Calu3 (cell line): Measurements from ENCODE around the gene VWA8. TPM values are rescaled to one million over a fixed set of nuclear protein-coding genes. Genes with fewer than 3 reads are reported as not detected.

Source experiments
- BruUV-seq: library from RNA; stranded (reverse); fragments of 400-500 nt; replicated peaks from 2 replicates; lab custom pipeline; 2021; lab: Mats Ljungman, UMichigan
- CTCF ChIA-PET: fragments of 300-600 bp; sonication (Branson Sonifier 250); formaldehyde crosslinking; loops from one replicate; lab custom pipeline; 2022; ENCODE audit warnings: antibody characterized with exemption; lab: Charles Lee
- DNase-seq: peaks from one replicate; pipeline ENCODE4 v3.0.0; 2022
- H3K27ac Mint-ChIP-seq: one replicate; pipeline ENCODE4 v1.8.0; 2022; ENCODE audit warnings: mixed read lengths; ENCODE audit not compliant: unreplicated experiment
- H3K27me3 Mint-ChIP-seq: one replicate; pipeline ENCODE4 v1.8.0; 2022; ENCODE audit warnings: mixed read lengths; ENCODE audit not compliant: unreplicated experiment
- H3K36me3 Mint-ChIP-seq: one replicate; pipeline ENCODE4 v1.8.0; 2022; ENCODE audit warnings: mild to moderate bottlenecking, moderate library complexity, mixed read lengths; ENCODE audit not compliant: insufficient read depth, unreplicated experiment
- H3K4me1 Mint-ChIP-seq: one replicate; pipeline ENCODE4 v1.8.0; 2022; ENCODE audit warnings: mild to moderate bottlenecking, low read depth, mixed read lengths; ENCODE audit not compliant: unreplicated experiment
- H3K4me3 Mint-ChIP-seq: one replicate; pipeline ENCODE4 v1.8.0; 2022; ENCODE audit warnings: mild to moderate bottlenecking, low read depth, moderate library complexity, mixed read lengths; ENCODE audit not compliant: unreplicated experiment
- H3K9me3 Mint-ChIP-seq: one replicate; pipeline ENCODE4 v1.8.0; 2022; ENCODE audit warnings: low read depth, mixed read lengths; ENCODE audit not compliant: unreplicated experiment
- CTCF ChIP-seq: fragments of 200-600 bp; IDR thresholded peaks from one replicate; pipeline ENCODE4 v1.8.0; 2022; ENCODE audit warnings: antibody characterized with exemption; ENCODE audit not compliant: unreplicated experiment
- intact Hi-C: fragments of 100-400 bp; cut with micrococcal nuclease; formaldehyde crosslinking; loops from one replicate; pipeline ENCODE4 v1.10.0; 2022; ENCODE audit not compliant: unreplicated experiment
- total RNA-seq: library from RNA; stranded (reverse); gene quantifications from 2 replicates; pipeline ENCODE4 v1.2.3, GENCODE V29; 2022

VWA8 gene
- total RNA-seq, 1 experiment from 2014 or later = 15.2 TPM

- BruUV-seq = no TSS peak
- Mint-ChIP-seq H3K4me1 (no peaks in the 10 kb centered on the region), H3K36me3 (no peaks in the 10 kb centered on the region), H3K4me3 (no peak overlapping the region), H3K27ac (no peak overlapping the region), H3K9me3 (no peaks in the 10 kb centered on the region), H3K27me3 (no peaks in the 10 kb centered on the region)
- DNase-seq = no peak
- CTCF ChIA-PET = interaction anchor here (1.3 kb wide), 1 partner anchor 9 kb away, joined by 3 read pairs; no protein-coding TSS in a partner anchor
- no peak for TF ChIP-seq CTCF
- intact Hi-C loops = no loop called here
Measured at GRCh38 chr13:41764558-41764957, 196.4 kb downstream of the VWA8 start.

DNA sequence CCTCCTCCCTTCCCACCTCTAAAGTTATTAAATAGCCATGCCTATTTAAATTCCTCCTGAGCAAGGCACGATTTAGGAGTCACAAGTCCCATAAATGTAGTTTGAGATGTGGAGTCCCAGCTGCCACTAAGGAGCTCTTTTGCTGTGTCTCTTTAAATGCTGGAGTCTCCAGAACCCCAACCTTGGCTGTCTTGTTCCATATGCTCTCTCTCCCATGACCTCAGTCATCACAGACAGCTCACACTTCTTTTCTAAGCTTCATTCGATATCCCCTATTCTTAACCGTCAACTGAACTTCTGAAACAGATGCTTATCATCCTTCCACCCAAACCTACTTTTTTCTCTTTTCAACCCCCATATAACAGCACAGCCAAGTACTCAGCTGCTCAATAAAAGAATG lies 197.1 kb downstream of the VWA8 start:
- Mint-ChIP-seq H3K9me3 (no peaks in the 10 kb centered on the region), H3K27me3 (no peaks in the 10 kb centered on the region), H3K36me3 (no peaks in the 10 kb centered on the region), H3K4me1 (no peaks in the 10 kb centered on the region), H3K27ac (no peak overlapping the region), H3K4me3 (no peak overlapping the region)
- BruUV-seq = no TSS peak
- DNase-seq = no peak
- no peak for TF ChIP-seq CTCF
- intact Hi-C loops = no loop called here
- CTCF ChIA-PET = interaction anchor here (1.3 kb wide), 1 partner anchor 10 kb away, joined by 3 read pairs; no protein-coding TSS in a partner anchor

- Mint-ChIP-seq H3K27me3 (no peaks in the 10 kb centered on the region), H3K4me3 (no peak overlapping the region), H3K4me1 (no peaks in the 10 kb centered on the region), H3K27ac (no peak overlapping the region), H3K36me3 (no peaks in the 10 kb centered on the region), H3K9me3 (no peaks in the 10 kb centered on the region)
- intact Hi-C loops = no loop called here
- DNase-seq = no peak
- TF ChIP-seq CTCF = no peak
- CTCF ChIA-PET = no interaction called here
- no TSS peak for BruUV-seq
Measured at GRCh38 chr13:41762796-41763195, 198.1 kb downstream of the VWA8 start.

- no TSS peak for BruUV-seq
- no peak for DNase-seq
- no peaks in the 10 kb centered on the region for H3K9me3 Mint-ChIP-seq
- no peaks in the 10 kb centered on the region for H3K4me1 Mint-ChIP-seq
- H3K27me3 Mint-ChIP-seq = no peaks in the 10 kb centered on the region
- H3K36me3 Mint-ChIP-seq = no peaks in the 10 kb centered on the region
- intact Hi-C loops = no loop called here
- H3K4me3 Mint-ChIP-seq = no peak overlapping the region
- TF ChIP-seq CTCF = no peak
- CTCF ChIA-PET = no interaction called here
- no peak overlapping the region for H3K27ac Mint-ChIP-seq
Measured at GRCh38 chr13:41756198-41756880, 204.6 kb downstream of the VWA8 start.
